Measurements from ENCODE around the gene PRR19. TPM values are rescaled to one million over a fixed set of nuclear protein-coding genes. Genes with fewer than 3 reads are reported as not detected.

PRR19 gene
- total and polyA plus RNA-seq, 10 of the 15 experiments (the other 5 are each of a cell fraction or from before 2014, with no cell fraction given), result 0.09 to 1.7 (median 0.73) TPM; not detected in 1

DNA sequence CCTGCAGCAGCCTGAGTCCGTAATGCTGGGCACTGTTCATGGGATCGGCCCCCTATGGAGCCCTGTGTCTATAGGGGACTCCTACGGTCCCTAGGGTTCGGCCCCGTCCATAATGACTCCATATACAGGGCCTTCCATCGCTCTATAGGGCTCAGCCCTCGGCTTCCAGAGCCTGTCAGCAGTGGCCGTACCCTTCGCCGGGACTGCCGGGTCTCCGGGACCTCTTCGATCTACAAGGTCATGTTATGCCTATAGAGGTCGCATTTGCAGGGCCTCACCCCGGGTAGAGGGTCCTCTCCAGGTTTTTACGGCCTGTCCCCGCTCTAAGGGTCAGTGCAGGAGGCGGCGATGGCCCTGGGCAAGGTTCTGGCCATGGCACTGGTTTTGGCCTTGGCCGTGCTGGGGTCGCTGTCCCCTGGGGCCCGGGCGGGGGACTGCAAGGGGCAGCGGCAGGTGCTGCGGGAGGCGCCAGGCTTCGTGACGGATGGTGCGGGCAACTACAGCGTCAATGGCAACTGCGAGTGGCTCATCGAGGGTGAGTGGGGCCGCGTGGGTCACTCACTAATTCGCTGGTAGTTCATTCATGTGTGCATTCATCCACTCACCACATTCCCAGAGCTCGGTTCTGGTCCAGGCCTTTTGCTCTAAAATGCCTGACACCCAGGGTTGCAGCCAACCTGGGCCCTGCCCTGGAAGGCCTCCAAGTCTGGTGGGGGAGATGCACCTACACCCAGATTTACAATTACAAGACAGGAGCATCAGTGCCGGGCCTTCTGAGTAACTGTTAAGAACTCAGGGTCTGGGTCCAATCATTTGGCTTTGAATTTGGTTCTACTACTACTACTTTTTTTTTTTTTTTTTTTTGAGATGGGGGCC, 24.2 kb downstream of the PRR19 start (continued):
- TF ChIP-seq POU2F2 (IDR thresholded peaks at IDR 0.05; ENCODE audit: borderline replicate concordance, low read depth, low read length), result no peak
- TF ChIP-seq, protein P1, sequence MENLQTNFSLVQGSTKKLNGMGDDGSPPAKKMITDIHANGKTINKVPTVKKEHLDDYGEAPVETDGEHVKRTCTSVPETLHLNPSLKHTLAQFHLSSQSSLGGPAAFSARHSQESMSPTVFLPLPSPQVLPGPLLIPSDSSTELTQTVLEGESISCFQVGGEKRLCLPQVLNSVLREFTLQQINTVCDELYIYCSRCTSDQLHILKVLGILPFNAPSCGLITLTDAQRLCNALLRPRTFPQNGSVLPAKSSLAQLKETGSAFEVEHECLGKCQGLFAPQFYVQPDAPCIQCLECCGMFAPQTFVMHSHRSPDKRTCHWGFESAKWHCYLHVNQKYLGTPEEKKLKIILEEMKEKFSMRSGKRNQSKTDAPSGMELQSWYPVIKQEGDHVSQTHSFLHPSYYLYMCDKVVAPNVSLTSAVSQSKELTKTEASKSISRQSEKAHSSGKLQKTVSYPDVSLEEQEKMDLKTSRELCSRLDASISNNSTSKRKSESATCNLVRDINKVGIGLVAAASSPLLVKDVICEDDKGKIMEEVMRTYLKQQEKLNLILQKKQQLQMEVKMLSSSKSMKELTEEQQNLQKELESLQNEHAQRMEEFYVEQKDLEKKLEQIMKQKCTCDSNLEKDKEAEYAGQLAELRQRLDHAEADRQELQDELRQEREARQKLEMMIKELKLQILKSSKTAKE (IDR thresholded peaks at IDR 0.05; ENCODE audit: low read depth, poor library complexity, severe bottlenecking), result no peak
- TF ChIP-seq, protein P2, sequence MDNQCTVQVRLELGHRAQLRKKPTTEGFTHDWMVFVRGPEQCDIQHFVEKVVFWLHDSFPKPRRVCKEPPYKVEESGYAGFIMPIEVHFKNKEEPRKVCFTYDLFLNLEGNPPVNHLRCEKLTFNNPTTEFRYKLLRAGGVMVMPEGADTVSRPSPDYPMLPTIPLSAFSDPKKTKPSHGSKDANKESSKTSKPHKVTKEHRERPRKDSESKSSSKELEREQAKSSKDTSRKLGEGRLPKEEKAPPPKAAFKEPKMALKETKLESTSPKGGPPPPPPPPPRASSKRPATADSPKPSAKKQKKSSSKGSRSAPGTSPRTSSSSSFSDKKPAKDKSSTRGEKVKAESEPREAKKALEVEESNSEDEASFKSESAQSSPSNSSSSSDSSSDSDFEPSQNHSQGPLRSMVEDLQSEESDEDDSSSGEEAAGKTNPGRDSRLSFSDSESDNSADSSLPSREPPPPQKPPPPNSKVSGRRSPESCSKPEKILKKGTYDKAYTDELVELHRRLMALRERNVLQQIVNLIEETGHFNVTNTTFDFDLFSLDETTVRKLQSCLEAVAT (IDR thresholded peaks at IDR 0.05), result no peak
- no peak for TF ChIP-seq CBX5 (IDR thresholded peaks at IDR 0.05; ENCODE audit: low read depth)
- TF ChIP-seq BHLHE40 (IDR thresholded peaks at IDR 0.05; ENCODE audit: borderline replicate concordance in 1 of 2, low read depth in 2 of 2, low read length in 1 of 2), result peak in 1 of 2 experiments; percentile 38; a peak in 1 of 4 replicates
- TF ChIP-seq, protein P3, sequence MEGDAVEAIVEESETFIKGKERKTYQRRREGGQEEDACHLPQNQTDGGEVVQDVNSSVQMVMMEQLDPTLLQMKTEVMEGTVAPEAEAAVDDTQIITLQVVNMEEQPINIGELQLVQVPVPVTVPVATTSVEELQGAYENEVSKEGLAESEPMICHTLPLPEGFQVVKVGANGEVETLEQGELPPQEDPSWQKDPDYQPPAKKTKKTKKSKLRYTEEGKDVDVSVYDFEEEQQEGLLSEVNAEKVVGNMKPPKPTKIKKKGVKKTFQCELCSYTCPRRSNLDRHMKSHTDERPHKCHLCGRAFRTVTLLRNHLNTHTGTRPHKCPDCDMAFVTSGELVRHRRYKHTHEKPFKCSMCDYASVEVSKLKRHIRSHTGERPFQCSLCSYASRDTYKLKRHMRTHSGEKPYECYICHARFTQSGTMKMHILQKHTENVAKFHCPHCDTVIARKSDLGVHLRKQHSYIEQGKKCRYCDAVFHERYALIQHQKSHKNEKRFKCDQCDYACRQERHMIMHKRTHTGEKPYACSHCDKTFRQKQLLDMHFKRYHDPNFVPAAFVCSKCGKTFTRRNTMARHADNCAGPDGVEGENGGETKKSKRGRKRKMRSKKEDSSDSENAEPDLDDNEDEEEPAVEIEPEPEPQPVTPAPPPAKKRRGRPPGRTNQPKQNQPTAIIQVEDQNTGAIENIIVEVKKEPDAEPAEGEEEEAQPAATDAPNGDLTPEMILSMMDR (IDR thresholded peaks at IDR 0.05 in 2 of 3, conservative IDR thresholded peaks at IDR 0.05 in 1 of 3; ENCODE audit: control insufficient read depth in 2 of 3, extremely low read depth in 1 of 3, insufficient read depth in 1 of 3, low read depth in 3 of 3, low read length in 3 of 3), result peak; percentile 10 to 31 (median 30); a peak in 5 of 6 replicates
- no peak for TF ChIP-seq RELA (IDR thresholded peaks at IDR 0.05; ENCODE audit: borderline replicate concordance, partially characterized antibody)
- no peak for TF ChIP-seq STAT1 (conservative IDR thresholded peaks at IDR 0.05)

Data from GM12878 (cell line).